GM18867 (cell line): ENCODE results near the gene SPATA9.
"Not testable (repeated sequence)": the region's sequence is repeated elsewhere in the genome, so short reads cannot be mapped to it uniquely, and the experiment has no call there.

Experiments
- ATAC-seq: cut with Tn5 transposase; IDR thresholded peaks from one replicate; pipeline ENCODE4 v1.9.1; 2021; ENCODE audit warnings: mild to moderate bottlenecking, moderate library complexity; ENCODE audit not compliant: unreplicated experiment

Gene SPATA9

DNA sequence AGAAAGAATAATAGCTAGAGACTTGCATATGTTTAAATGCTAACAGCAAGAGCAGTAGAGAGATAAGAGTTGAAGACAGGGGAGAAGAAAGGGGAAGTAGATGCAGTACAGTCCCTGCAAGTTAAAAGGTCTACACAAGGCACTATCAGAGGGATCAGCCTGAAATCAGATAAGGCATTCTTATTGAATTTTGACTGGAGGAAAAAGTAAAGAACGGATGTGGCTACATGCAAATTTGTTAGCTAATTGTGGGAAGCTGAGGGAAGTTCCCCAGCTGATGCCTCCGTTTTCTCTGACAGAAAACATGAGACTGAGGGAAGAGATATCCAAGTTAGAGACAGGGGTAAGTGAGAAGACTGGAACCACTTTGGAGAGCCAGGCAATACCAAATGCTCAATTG lies 35.4 kb upstream of the SPATA9 start:
- ATAC-seq = peak; percentile 80

DNA sequence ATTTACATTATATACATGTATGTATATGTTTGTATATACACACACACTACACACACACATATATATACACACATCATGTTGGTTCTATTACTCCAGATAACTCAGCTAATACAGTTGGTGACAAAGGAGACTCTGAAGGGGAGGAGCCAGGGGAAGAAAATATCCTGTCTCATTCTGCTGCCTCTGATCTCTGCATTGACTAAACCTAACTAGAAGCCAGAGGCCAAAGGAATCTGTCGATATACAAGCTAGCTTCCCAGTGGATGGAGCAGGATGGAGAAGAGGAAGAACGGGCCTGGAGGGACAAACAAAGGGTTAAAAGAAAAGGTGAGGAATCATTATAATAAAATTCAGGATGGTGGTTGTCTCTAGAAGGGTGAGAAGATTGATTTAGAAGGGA lies 34.6 kb upstream of the SPATA9 start:
- ATAC-seq = no peak

DNA sequence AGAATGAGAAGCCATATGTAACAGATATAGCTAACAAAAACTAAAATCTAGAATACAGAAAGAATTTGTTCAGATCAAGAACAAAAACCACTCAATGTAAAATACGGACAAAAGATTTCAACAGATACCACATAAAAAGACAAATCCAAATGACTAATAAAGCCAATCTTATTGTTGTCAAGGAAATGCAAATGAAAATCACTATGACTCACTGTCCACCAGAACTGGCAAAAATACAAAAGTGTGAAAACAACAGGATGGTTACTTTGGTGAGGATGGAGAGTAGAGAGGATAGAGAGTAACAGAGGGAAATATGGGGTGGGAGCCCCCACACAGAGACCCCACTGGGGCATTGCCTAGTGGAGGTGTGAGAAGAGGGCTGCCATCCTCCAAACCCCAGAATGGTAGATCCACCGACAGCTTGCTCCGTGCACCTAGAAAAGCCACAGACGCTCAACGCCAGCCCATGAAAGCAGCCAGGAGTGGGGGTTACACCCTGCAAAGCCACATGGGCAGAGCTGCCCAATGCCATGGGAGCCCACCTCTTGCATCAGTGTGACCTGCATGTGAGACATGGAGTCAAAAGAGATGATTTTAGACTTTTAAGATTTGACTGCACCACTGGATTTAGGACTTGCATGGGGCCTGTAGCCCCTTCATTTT lies 33.1 kb upstream of the SPATA9 start:
- ATAC-seq = peak; percentile 54

DNA sequence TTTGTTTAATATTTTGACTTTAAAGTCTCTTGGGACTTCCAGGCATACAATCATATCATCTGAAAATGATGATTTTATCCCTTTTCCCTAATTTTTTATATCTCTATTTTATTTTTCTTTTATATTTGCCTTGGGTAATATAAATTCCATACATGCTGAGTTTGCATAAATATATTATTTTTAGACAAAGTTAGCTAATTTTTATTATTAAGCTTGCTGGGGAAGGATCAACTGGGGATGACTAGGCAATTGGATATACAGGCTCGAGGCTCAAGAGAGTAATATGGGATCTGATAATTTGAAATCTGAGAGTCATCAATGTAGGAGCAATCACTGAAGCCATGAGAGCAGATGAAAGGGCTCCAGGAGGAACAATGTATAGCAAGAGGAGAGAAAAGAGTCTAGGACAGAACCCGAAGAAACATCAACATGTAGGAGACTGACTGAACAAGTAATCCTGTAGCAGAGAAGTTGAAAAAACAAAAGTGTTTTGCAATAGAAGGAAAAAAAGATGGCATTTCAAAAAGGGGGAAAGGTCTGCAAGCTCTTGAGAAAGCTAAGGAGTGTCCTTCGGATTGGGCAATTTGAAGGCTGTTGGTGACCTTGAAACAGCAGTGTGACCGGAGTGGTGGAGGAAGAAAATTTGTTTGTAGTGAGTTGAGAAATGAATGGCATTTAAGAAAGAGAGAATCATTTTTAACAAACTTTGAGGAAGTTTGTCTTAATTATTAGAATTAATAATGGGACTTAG lies 31.3 kb upstream of the SPATA9 start:
- no peak for ATAC-seq

DNA sequence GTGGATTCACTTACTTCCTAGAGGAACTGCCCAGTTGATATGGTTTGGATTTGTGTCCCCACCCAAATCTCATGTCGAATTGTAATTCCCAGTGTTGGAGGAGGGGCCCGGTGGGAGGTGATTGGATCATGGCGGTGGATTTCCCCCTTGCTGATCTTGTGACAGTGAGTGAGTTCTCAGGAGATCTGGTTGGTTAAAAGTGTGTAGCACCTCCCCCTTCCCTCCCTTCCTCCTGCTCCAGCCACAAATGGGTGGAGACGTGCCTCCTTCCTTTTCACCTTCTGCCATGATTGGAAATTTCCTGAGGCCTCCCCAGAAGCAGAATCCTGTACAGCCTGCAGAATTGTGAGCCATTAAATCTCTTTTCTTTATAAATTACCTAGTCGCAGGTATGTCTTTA lies 30.5 kb upstream of the SPATA9 start:
- ATAC-seq = not testable (repeated sequence)

DNA sequence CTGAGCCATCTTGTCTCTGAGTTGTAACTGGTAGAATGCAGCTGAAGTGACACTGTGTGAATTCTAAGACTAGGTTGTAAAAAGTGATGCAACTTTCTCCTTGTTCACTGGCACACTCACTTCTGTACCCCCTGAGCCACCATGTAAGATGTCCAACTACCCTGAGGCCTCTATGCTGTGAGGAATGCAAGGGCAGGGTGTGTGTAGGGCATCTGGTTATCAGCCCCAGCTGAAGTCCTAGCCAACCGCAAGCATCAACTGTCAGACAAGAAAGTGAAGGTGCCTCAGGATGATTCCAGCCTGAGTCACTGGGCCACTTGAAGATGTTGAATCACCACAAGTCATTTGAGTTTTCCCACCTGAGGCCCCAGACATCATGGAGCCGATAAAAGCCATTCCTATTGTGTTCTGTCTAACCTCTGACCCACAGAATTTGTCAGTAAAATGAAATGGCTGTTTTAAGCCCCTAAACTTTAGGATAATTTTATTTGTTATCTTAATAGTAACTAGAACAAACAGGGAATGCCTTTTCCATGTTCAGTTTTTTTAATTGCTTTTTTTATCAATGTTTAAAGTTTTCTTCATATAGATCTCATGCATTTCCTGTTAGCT lies 29.7 kb upstream of the SPATA9 start:
- ATAC-seq = no peak

DNA sequence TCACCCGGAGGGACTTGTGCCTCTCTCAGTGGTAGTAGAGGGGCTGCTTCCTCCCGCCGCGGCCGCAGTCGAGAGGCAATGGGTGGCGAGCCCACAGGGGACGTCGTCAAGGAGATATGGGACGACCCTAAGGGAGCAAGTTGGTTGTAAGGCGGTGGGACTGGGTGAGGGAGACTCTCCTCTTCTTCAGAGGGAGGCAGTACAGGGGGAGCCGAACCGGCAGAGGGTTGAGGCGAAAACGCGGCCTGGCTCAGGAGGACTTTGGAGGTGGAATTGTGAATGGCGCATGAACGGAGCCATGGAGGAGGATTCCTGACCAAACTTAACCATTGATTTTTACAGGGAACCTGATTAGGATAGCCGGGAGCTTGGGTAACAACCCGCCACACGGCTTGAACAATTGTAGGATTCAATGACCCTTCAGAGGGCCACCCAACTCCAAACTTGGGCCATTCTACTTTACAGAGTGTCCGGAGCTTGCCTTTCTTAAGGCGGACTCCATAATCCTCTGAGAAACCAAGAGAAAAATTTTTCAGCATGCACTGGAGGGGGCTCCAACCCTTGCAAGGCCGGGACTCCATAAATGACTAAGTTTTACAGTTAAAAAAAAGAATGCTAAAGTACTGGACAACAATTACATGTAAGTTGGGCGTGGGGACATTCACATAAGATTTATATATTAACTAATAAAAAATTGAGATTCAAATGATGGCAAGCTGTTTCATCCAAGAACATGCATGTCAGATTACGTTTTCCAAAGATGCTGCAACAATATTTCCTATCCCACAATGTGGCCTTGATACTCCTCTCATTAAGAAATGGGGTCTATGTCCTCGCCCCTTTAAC lies 28.9 kb upstream of the SPATA9 start:
- ATAC-seq = no peak

DNA sequence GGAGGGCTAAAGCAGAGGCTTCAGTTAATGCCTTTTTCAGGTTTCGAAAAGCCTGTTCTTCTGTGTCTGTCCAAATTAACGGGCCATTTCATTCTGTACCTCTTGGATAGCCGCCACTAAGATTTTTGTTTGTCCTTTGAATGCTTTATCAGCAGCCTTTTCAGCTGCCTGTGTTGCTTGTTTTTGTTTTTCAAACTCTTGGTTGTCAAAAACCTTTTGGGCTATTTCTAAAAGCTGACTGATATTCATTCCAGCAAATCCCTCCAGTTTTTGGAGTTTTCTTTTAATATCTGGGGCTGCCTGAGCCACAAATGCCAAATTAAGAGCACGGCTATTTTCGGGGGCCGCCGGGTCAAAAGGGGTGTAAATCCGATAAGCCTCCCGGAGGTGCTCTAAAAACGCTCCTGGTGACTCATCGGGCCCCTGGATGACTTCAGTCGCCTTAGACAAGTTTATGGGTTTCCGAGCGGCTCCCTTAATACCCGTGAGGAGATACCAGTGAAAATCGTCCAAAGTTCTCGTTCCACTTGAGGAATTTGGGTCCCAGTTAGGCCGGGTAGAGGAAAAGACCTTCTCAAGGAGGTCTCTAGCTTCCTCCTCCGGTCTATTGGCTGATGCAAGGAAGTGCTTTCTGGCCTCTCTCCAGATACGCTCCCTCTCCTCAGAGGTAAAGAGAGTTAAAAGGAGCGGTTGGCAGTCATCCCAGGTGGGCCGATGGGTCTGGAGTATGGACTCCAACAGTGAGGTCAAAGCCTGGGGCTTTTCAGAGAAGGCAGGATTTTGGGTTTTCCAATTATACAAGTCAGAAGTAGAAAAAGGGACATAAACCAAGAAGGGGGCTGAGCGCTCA lies 28.1 kb upstream of the SPATA9 start:
- ATAC-seq = not testable (repeated sequence)

DNA sequence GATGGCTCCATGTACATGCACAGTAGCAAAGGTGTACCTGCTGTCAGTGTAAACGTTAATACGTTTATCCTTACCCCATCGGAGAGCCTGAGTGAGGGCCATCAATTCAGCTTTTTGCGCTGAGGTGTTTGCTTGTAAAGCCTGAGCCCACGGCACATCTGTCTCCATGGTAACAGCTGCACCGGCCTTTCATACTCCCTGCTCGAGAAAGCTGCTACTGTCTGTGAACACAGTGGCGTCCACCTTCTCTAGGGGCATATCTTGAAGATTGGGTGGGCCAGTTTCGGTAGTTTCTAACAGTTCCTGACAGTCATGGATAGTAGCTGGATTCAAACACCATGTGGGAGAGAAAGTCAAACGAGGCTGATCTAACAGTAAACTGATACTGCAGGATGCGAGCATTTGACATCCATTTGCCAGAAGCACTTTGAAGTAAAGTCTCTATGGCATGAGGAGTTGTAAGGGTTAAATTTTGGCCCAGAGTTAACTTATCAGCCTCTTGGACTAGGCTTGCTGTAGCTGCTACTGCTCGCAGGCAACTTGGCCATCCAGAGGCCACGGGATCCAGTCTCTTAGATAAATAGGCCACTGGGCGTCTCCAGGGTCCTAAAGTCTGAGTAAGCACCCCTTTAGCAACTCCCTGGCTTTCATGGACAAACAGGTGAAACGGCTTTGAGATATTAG lies 27.3 kb upstream of the SPATA9 start:
- ATAC-seq = no peak

DNA sequence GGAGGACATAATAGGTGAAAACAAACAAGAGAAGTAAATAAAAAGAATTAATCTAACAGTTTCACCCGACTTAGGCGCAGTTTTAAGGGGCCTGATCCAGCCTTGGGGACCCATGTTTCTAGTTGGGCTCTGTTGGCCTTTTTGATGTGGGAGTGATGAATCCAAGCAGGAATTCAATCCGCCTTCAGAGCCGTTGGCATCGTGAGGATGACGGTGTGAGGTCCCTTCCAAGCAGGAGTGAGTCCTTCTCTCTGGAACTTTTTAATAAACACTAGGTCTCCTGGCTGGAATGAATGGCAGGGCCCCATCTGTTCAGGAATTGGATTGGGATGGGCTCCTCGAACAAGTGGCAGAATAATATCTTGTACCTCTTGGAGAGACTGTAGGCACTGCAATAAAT lies 26.1 kb upstream of the SPATA9 start:
- ATAC-seq = no peak

DNA sequence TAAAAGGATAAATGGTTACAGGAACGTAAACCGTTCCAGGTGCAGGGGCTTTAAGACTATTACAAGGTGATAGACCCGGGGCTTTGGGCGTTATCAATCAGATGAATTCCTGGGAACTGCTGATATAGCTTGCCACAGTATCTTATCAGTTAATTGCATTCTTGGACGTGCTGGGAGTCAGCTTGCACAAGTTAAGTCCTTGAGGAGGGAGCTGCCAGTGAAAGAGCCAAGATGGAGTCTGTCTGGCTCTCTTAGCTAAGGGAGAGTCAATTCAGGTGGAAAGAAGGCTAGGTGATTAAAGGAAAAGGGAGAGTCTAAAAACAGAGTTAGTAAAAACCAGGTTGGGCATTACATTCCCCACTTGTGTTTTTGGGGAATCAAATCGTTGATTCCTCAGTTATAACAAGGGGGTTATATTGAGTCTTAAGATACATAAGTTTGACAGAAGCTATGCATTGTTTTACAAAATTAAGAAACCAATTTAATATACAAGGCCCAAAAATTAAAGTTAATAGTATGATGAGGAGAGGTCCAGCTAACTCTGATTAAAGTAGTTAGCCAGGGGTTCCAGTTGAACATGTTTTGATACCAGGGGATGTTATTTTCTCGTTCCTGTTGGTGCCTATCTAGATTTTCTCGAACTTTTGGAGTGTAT lies 24.9 kb upstream of the SPATA9 start:
- not testable (repeated sequence) for ATAC-seq

DNA sequence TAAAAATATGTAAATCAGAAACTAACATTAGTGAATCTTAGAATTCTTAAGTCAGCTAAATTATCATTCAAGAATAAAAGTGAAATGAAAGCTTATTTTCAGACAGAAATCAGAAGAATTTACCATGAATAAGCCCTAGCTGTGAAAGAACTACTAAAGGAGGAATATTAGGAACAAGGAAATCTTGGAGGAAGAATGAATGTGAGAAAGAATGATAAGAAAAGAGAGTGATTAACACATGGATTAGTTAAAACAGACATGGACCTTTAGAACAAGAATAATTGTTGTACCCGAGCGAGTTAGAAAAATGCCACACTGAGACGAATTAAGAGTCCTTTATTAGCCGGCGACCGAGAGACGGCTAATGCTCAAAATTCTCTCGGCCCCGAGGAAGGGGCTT lies 24.3 kb upstream of the SPATA9 start:
- no peak for ATAC-seq

DNA sequence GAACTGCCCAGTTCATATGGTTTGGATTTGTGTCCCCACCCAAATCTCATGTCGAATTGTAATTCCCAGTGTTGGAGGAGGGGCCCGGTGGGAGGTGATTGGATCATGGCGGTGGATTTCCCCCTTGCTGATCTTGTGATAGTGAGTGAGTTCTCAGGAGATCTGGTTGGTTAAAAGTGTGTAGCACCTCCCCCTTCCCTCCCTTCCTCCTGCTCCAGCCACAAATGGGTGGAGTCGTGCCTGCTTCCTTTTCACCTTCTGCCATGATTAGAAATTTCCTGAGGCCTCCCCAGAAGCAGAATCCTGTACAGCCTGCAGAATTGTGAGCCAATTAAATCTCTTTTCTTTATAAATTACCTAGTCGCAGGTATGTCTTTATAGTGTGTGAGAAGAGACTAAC lies 23.4 kb upstream of the SPATA9 start:
- not testable (repeated sequence) for ATAC-seq

DNA sequence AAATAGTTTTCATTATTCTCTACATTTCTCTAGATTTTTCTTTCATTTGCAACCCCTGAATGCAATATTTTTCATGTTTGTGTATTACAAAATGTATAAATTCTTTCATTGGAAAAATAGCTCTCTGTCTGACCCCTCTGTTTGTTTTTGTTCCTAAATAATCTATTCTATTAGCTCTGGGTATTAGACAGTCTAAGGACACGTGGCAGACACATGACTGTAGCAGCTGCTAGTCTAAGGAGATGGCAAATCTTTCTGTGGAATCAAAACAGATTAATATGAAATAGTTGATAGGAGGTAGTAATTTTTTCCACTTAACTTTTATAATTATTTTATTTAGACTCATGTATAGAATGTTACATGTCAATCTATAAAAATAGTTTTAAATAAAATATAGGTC lies 21.4 kb upstream of the SPATA9 start:
- ATAC-seq = no peak

DNA sequence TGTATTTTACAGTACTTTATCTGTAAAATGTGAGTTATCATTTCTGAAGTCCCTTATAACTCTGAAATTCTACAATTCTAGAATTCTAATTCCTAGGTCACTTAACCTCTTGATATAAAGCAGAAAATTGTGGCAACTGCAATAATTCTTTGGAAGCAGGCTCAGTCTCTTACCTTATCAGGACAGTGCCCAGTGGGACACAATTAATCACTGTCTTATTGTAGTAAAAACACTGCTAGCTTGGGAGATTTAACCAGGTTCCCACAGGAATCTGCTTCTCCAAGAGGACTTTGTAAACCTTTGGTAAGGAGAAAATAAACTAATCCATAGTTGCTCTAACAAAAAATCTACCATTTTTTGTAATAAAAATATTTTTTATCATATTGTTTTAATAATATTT lies 18.3 kb upstream of the SPATA9 start:
- no peak for ATAC-seq

DNA sequence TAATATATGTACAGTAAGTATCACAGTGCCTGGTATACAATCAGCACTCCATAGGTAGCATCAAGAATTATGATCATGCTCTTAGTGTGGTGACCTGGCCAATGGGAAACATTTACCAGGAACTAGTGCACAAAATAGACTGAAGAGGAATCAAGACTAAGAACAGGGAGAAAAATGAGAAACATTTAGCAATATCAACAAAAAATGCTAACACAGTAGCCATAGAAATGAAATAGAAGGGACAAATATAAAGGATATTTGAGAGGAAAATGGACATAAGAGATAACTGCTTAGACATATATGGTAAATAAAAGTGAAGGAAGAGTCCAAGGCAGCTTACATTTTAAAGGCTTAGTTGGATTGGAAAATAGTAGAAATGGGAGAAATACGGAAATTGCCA lies 16.5 kb upstream of the SPATA9 start:
- ATAC-seq = no peak

DNA sequence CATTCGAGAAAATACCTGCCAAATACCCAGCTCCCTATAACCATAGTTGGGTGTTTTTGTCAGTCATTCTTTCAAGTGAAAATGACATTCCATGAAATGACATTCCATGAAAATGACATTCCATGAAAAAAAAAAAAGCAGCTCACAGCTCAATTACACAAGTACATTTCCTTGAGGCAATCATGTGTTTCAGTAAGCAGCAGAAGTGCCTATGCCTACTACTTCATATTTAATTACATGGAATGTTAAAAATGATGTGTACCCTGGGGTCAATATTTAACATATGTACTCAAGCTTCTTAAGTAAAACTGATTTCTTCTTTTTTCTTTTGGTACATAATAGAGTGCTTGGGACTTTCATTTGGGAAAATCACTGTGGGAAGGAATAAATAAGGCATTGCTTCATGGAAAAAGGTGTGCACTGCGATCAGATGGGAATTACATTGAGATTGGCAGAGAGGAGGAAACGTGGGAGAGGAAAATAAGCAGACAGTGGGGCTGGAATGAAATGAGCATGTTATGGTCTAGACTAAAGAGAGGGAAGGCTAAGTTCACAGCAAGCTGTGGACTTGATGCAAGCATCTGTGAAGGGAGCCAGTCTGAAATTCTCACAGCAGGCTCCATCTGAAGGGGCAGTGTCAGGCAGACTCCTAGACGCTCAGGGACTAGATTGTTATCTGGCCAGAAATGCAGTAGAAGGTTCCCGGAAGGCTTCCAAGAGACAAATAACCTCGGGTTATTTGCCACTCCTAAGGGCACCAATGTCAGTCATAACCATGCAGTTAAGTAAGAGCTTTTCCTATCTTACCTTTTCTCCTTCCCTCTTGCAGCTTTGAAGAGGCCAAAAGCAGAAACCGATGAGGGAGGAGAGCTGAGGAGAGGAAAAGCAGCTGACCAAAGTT lies 15.2 kb upstream of the SPATA9 start:
- ATAC-seq = no peak

DNA sequence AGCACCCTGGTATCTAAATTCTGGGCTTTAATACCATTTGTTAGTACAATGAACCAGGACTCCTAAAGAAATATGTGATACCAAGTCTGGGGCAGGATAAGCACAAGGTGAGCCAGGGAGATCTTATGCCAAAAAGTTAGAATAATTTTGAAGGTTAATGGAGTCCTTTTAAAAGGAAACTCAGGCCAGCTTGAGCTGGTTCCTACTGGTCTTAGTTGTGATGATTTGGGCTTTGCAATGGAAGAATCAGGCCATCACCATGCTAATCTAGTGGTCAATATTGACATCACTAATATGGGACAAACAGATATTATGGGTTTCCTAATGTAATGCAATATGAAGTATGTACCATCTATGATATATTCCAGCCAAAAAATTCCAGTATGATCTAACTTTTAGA lies 7.5 kb upstream of the SPATA9 start:
- ATAC-seq = no peak
